A549 (cell line): Measurements from ENCODE around the gene THY1. TPM values are rescaled to one million over a fixed set of nuclear protein-coding genes. Genes with fewer than 3 reads are reported as not detected.

Source experiments
- ATAC-seq, 2 experiments: fragments of 200-7000 bp in 1 of 2; fragments of >200 bp in 1 of 2; cut with Nextera tagmentation in 1 of 2; cut with Tn5 transposase in 1 of 2; 3 replicates each; pipeline versions ENCODE4 v1.8.0 to v1.9.1; 2018 to 2020; ENCODE audit warnings: mild to moderate bottlenecking in 1 of 2, moderate library complexity in 1 of 2
- CTCF ChIA-PET: fragments of 300-600 bp; sonication (Branson Sonifier 250); formaldehyde crosslinking; extraction: SDS; loops from one replicate; lab custom pipeline; 2021; ENCODE audit warnings: antibody characterized with exemption, inconsistent platforms; lab: Yijun Ruan, JAX
- POLR2A ChIA-PET: fragments of 350-600 bp; formaldehyde crosslinking; extraction: SDS; loops from one replicate; lab custom pipeline; 2021; ENCODE audit warnings: antibody characterized with exemption, inconsistent platforms; lab: Yijun Ruan, JAX
- DNase-seq, 2 experiments: peaks; one replicate each; pipeline versions ENCODE4 v3.0.0 to v3.0.0-alpha.2; 2011 to 2016; ENCODE audit warnings: low read depth in 1 of 2, low spot score in 1 of 2
- FAIRE-seq: peaks from 2 replicates; lab custom pipeline; 2011; peaks lifted over from hg19 to GRCh38; lab: Jason Lieb, UNC
- H3K27ac ChIP-seq, 2 experiments: fragments of >200 bp; sonication (Bioruptor Twin); formaldehyde crosslinking; 3 replicates each; pipeline ENCODE4 v1.5.1; 2016 to 2017
- H3K4me1 ChIP-seq: fragments of >200 bp; sonication (Bioruptor Twin); formaldehyde crosslinking; 3 replicates; pipeline ENCODE4 v1.6.1; 2016
- H3K4me2 ChIP-seq: fragments of >200 bp; sonication (Bioruptor Twin); formaldehyde crosslinking; 3 replicates; pipeline ENCODE4 v1.6.1; 2016
- H3K4me3 ChIP-seq: fragments of >200 bp; sonication (Bioruptor Twin); formaldehyde crosslinking; 3 replicates; pipeline ENCODE4 v1.5.1; 2016
- H3K9me3 ChIP-seq: fragments of >200 bp; sonication (Bioruptor Twin); formaldehyde crosslinking; 3 replicates; pipeline ENCODE4 v1.6.1; 2016
- BHLHE40 ChIP-seq: IDR thresholded peaks from 2 replicates; pipeline ENCODE4 v1.6.1; 2012; ENCODE audit warnings: low read depth, low read length, inconsistent platforms
- CBX2 ChIP-seq: fragments of 200-600 bp; sonication (generic); IDR thresholded peaks from 2 replicates; pipeline ENCODE4 v1.6.1; 2016; ENCODE audit warnings: low read depth, mild to moderate bottlenecking, borderline replicate concordance
- CBX8 ChIP-seq: fragments of 200-600 bp; sonication (generic); IDR thresholded peaks from 2 replicates; pipeline ENCODE4 v1.6.1; 2016
- CEBPB ChIP-seq, 2 experiments: fragments of >200 bp in 1 of 2; sonication (Bioruptor Twin) in 1 of 2; formaldehyde crosslinking in 1 of 2; IDR thresholded peaks; 2 replicates each; pipeline ENCODE4 v1.6.1; 2012 to 2016
- CHD4 ChIP-seq: fragments of 200-600 bp; sonication (generic); IDR thresholded peaks from 2 replicates; pipeline ENCODE4 v1.6.1; 2016; ENCODE audit warnings: antibody characterized with exemption, mild to moderate bottlenecking, borderline replicate concordance
- EHMT2 ChIP-seq: fragments of 200-600 bp; sonication (generic); IDR thresholded peaks from 2 replicates; pipeline ENCODE4 v1.6.1; 2016; ENCODE audit warnings: antibody characterized with exemption, low read depth, mild to moderate bottlenecking, moderate library complexity
- EP300 ChIP-seq, 2 experiments: fragments of >200 bp; sonication (Bioruptor Twin); formaldehyde crosslinking; IDR thresholded peaks; 2 replicates in 1 of 2; 3 replicates in 1 of 2; pipeline ENCODE4 v1.6.1; 2016 to 2017
- ESRRA ChIP-seq: fragments of 150-350 bp; IDR thresholded peaks from 2 replicates; pipeline ENCODE4 v1.6.1; 2014; ENCODE audit warnings: mild to moderate bottlenecking, low read length, borderline replicate concordance
- FOSB ChIP-seq: fragments of 250-450 bp; sonication (Bioruptor Pico); IDR thresholded peaks from 2 replicates; pipeline ENCODE4 v1.5.0; 2020; ENCODE audit warnings: mild to moderate bottlenecking, moderate library complexity
- FOSL2 ChIP-seq, 2 experiments: fragments of 450-650 bp in 1 of 2; fragments of >200 bp in 1 of 2; sonication (Bioruptor Twin) in 1 of 2; formaldehyde crosslinking; IDR thresholded peaks; 2 replicates each; pipeline versions ENCODE4 v1.5.0 to v1.6.1; 2016 to 2020; ENCODE audit warnings: mild to moderate bottlenecking in 1 of 2, moderate library complexity in 1 of 2
- HOXA7 ChIP-seq: fragments of 250-450 bp; sonication (Bioruptor Pico); IDR thresholded peaks from 2 replicates; pipeline ENCODE4 v1.5.0; 2020; ENCODE audit warnings: mild to moderate bottlenecking, moderate library complexity
- HOXB13 ChIP-seq: fragments of 250-450 bp; sonication (Bioruptor Pico); IDR thresholded peaks from 2 replicates; pipeline ENCODE4 v1.5.0; 2020; ENCODE audit warnings: low read depth, mild to moderate bottlenecking, moderate library complexity
- JUNB ChIP-seq: fragments of >200 bp; sonication (Bioruptor Twin); formaldehyde crosslinking; IDR thresholded peaks from 2 replicates; pipeline ENCODE4 v1.6.1; 2016
- KDM5A ChIP-seq: fragments of 200-600 bp; sonication (generic); IDR thresholded peaks from 2 replicates; pipeline ENCODE4 v1.6.1; 2016; ENCODE audit warnings: antibody characterized with exemption, mild to moderate bottlenecking
- MAFK ChIP-seq: fragments of 450-650 bp; IDR thresholded peaks from 2 replicates; pipeline ENCODE4 v1.6.1; 2014; ENCODE audit not compliant: partially characterized antibody
- MYC ChIP-seq: IDR thresholded peaks from 2 replicates; pipeline ENCODE4 v1.6.1; 2012; ENCODE audit warnings: mild to moderate bottlenecking, inconsistent platforms, low read length, improper control_type of control experiment, borderline replicate concordance
- NPAS2 ChIP-seq: fragments of 250-450 bp; sonication (Bioruptor Pico); IDR thresholded peaks from 2 replicates; pipeline ENCODE4 v1.8.0; 2022; ENCODE audit warnings: mild to moderate bottlenecking, moderate library complexity, borderline replicate concordance
- PHF8 ChIP-seq: fragments of 200-600 bp; sonication (generic); IDR thresholded peaks from 2 replicates; pipeline ENCODE4 v1.6.1; 2016; ENCODE audit warnings: low read depth, mild to moderate bottlenecking, antibody characterized with exemption, moderate library complexity, borderline replicate concordance
- POLR2A ChIP-seq: IDR thresholded peaks from 2 replicates; pipeline ENCODE4 v1.6.1; 2012; ENCODE audit warnings: mild to moderate bottlenecking, low read length
- SMC3 ChIP-seq: fragments of >200 bp; sonication (Bioruptor Twin); formaldehyde crosslinking; IDR thresholded peaks from 3 replicates; pipeline ENCODE4 v1.6.1; 2018; ENCODE audit warnings: inconsistent platforms
- ZC3H11A ChIP-seq: fragments of 450-650 bp; IDR thresholded peaks from 2 replicates; pipeline ENCODE4 v1.6.1; 2014; ENCODE audit warnings: antibody characterized with exemption, mild to moderate bottlenecking
- ZFP36 ChIP-seq: fragments of 450-650 bp; IDR thresholded peaks from 2 replicates; pipeline ENCODE4 v1.6.1; 2014; ENCODE audit warnings: borderline replicate concordance; ENCODE audit not compliant: partially characterized antibody
- ZNF302 ChIP-seq: fragments of 250-450 bp; sonication (Bioruptor Pico); IDR thresholded peaks from 2 replicates; pipeline ENCODE4 v1.9.0; 2021; ENCODE audit warnings: inconsistent platforms, mild to moderate bottlenecking, moderate library complexity
- ZSCAN20 ChIP-seq: fragments of 250-450 bp; sonication (Bioruptor Pico); IDR thresholded peaks from 2 replicates; pipeline ENCODE4 v1.8.0; 2022; ENCODE audit warnings: mild to moderate bottlenecking, moderate library complexity
- WGBS: methylation state at CpG from one replicate; pipeline ENCODE4 v1.1.6; 2017; ENCODE audit errors: missing lambda C conversion rate; 5-methylcytosine and 5-hydroxymethylcytosine counted together
- polyA plus RNA-seq, 4 experiments: library from polyadenylated mRNA; depleted of rRNA in 3 of 4; stranded (reverse); fragments of >200 nt; fragmentation: RNase III in 1 of 4; extraction: RNeasy Plus Mini Kit Qiagen cat#74134 plus additional on column Dnase treatment in 1 of 4; gene quantifications; 2 replicates in 3 of 4; 3 replicates in 1 of 4; pipeline ENCODE4 v1.2.3, GENCODE V29; 2011 to 2017
- TF ChIP-seq, protein P1 (sequence below): fragments of >200 bp; sonication (Bioruptor Twin); formaldehyde crosslinking; IDR thresholded peaks from 3 replicates; pipeline ENCODE4 v1.6.1; 2016
- TF ChIP-seq, protein P2 (sequence below): fragments of 250-450 bp; sonication (Bioruptor Pico); IDR thresholded peaks from 2 replicates; pipeline ENCODE4 v1.5.0; 2021; ENCODE audit warnings: mild to moderate bottlenecking, moderate library complexity, borderline replicate concordance
- TF ChIP-seq, protein P3 (sequence below): IDR thresholded peaks from 2 replicates; pipeline ENCODE4 v1.6.1; 2012
- TF ChIP-seq, protein P4 (sequence below): IDR thresholded peaks from 2 replicates; pipeline ENCODE4 v1.6.1; 2012; ENCODE audit warnings: low read depth, borderline replicate concordance
- TF ChIP-seq, protein P5 (sequence below): fragments of 450-650 bp; IDR thresholded peaks from 2 replicates; pipeline ENCODE4 v1.6.1; 2014; ENCODE audit warnings: antibody characterized with exemption
- TF ChIP-seq, protein P6 (sequence below): fragments of 250-450 bp; sonication (Bioruptor Pico); IDR thresholded peaks from 2 replicates; pipeline ENCODE4 v1.5.0; 2020; ENCODE audit warnings: low read depth, mild to moderate bottlenecking, moderate library complexity

The THY1 gene
- polyA plus RNA-seq, 2 of the 4 experiments (the other 2 are of a cell fraction): 7.1 to 19.9 TPM

DNA sequence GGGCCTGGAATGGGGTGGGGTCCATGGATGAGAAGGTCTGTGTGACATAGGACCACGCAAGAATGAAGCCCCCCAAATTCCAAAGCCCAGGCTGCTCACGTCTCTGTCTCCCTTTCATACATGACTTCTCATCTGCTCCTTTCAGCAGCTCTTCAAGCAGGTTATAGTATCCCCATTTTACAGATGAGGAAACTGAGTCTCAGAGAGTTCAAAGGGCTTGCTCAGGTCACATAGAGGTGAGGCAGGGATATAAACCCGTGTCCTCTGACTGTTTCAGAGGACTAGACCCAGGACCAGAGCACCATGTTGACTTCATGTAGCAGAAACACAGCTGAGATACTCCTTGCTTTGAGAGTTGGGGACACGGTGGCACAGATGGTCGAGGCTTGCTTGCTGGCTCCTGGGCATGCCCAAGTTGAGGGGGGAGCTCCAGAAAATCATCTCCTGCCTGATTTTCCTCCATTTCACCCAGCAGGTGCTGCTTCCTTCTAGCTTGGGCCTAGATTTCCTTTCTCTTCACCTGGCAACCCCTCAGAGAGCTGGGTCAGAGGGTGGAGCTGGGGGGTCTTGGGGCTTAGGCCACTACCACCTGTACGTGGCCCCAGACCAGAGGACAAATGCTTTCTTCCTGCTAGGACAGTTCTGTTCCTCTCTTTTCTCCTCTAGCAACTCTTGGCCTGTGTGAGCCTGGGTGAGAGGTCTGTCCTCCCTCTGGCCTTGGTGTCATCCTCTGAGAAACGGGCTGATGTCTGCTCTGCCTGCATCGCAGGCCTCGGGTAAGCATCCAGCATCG, 24.1 kb upstream of the THY1 start:
- ChIA-PET POLR2A (no interaction called here), CTCF (interaction anchor here (1.2 to 3.1 kb wide), 3 partner anchors 12 to 65 kb away, joined by 4 to 15 read pairs (median 4); no protein-coding TSS in a partner anchor)
- no peaks in the 10 kb centered on the region for H3K9me3 ChIP-seq
- no peak overlapping the region for H3K4me3 ChIP-seq
- FAIRE-seq: no peak
- TF ChIP-seq, protein P1, sequence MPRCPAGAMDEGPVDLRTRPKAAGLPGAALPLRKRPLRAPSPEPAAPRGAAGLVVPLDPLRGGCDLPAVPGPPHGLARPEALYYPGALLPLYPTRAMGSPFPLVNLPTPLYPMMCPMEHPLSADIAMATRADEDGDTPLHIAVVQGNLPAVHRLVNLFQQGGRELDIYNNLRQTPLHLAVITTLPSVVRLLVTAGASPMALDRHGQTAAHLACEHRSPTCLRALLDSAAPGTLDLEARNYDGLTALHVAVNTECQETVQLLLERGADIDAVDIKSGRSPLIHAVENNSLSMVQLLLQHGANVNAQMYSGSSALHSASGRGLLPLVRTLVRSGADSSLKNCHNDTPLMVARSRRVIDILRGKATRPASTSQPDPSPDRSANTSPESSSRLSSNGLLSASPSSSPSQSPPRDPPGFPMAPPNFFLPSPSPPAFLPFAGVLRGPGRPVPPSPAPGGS: no peak
- TF ChIP-seq CBX2 (no peak), CBX8 (no peak), MAFK (no peak), FOSB (no peak), SMC3 (no peak), PHF8 (no peak), ZC3H11A (no peak), ZNF302 (no peak), ZFP36 (no peak), ESRRA (no peak), ZSCAN20 (CRISPR knock-in tag) (no peak), HOXB13 (CRISPR knock-in tag) (no peak), HOXA7 (CRISPR knock-in tag) (no peak), CHD4 (no peak)
- TF ChIP-seq, protein P2, sequence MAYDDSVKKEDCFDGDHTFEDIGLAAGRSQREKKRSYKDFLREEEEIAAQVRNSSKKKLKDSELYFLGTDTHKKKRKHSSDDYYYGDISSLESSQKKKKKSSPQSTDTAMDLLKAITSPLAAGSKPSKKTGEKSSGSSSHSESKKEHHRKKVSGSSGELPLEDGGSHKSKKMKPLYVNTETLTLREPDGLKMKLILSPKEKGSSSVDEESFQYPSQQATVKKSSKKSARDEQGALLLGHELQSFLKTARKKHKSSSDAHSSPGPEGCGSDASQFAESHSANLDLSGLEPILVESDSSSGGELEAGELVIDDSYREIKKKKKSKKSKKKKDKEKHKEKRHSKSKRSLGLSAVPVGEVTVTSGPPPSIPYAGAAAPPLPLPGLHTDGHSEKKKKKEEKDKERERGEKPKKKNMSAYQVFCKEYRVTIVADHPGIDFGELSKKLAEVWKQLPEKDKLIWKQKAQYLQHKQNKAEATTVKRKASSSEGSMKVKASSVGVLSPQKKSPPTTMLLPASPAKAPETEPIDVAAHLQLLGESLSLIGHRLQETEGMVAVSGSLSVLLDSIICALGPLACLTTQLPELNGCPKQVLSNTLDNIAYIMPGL (CRISPR knock-in tag): no peak
- TF ChIP-seq, protein P3, sequence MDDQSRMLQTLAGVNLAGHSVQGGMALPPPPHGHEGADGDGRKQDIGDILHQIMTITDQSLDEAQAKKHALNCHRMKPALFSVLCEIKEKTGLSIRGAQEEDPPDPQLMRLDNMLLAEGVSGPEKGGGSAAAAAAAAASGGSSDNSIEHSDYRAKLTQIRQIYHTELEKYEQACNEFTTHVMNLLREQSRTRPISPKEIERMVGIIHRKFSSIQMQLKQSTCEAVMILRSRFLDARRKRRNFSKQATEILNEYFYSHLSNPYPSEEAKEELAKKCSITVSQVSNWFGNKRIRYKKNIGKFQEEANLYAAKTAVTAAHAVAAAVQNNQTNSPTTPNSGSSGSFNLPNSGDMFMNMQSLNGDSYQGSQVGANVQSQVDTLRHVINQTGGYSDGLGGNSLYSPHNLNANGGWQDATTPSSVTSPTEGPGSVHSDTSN: no peak
- TF ChIP-seq, protein P4, sequence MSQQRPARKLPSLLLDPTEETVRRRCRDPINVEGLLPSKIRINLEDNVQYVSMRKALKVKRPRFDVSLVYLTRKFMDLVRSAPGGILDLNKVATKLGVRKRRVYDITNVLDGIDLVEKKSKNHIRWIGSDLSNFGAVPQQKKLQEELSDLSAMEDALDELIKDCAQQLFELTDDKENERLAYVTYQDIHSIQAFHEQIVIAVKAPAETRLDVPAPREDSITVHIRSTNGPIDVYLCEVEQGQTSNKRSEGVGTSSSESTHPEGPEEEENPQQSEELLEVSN: no peak
- 56% methylated on average over 9 of the region's 10 CpGs for WGBS
- DNase-seq: no peak
- ATAC-seq: no peak
- no peaks in the 10 kb centered on the region for H3K4me1 ChIP-seq
- H3K27ac ChIP-seq: no peak overlapping the region
- no peak overlapping the region for H3K4me2 ChIP-seq

DNA sequence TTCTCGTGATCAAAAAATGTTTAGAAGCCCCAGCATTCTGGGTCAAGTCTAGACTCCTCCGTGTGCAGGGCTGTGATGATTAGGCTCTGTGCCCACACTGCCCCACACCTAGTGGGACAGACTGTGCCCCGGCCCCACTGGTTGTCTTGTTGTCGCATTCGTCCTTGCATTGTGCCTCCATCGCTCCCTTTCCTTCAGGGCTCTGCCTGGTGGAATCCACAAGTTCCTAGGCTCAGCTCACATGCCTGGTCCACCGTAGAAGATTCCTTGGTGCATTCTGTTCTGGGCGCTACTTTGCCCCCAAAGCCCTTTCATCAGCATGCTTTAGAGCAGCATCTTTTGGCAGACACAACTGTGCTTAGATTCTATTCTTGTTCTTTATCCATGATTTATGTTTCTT, 23.5 kb upstream of the THY1 start:
- ChIA-PET POLR2A (no interaction called here), CTCF (interaction anchor here (1.5 to 3.1 kb wide), 2 partner anchors 12 to 28 kb away, joined by 4 to 15 read pairs; no protein-coding TSS in a partner anchor)
- no peak for FAIRE-seq
- 67% methylated on average over 8 of the region's 8 CpGs for WGBS
- TF ChIP-seq NPAS2 (CRISPR knock-in tag) (no peak), EP300 (IDR thresholded peaks at IDR 0.05) (no peak), MYC (no peak), FOSL2 (IDR thresholded peaks at IDR 0.05) (no peak), FOSL2 (CRISPR knock-in tag; IDR thresholded peaks at IDR 0.05) (no peak), HOXA7 (CRISPR knock-in tag) (no peak), EHMT2 (no peak), CEBPB (IDR thresholded peaks at IDR 0.05) (no peak), KDM5A (no peak), BHLHE40 (no peak), CBX2 (no peak), POLR2A (no peak), JUNB (no peak), FOSB (no peak), ZSCAN20 (CRISPR knock-in tag) (no peak)
- TF ChIP-seq, protein P5, sequence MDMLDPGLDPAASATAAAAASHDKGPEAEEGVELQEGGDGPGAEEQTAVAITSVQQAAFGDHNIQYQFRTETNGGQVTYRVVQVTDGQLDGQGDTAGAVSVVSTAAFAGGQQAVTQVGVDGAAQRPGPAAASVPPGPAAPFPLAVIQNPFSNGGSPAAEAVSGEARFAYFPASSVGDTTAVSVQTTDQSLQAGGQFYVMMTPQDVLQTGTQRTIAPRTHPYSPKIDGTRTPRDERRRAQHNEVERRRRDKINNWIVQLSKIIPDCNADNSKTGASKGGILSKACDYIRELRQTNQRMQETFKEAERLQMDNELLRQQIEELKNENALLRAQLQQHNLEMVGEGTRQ: no peak
- TF ChIP-seq, protein P6, sequence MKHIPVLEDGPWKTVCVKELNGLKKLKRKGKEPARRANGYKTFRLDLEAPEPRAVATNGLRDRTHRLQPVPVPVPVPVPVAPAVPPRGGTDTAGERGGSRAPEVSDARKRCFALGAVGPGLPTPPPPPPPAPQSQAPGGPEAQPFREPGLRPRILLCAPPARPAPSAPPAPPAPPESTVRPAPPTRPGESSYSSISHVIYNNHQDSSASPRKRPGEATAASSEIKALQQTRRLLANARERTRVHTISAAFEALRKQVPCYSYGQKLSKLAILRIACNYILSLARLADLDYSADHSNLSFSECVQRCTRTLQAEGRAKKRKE (CRISPR knock-in tag): no peak
- ATAC-seq: no peak
- DNase-seq: no peak
- no peak overlapping the region for H3K27ac ChIP-seq
- H3K4me3 ChIP-seq: no peak overlapping the region
- no peaks in the 10 kb centered on the region for H3K9me3 ChIP-seq
- no peak overlapping the region for H3K4me2 ChIP-seq
- no peaks in the 10 kb centered on the region for H3K4me1 ChIP-seq
